Activated CD4-positive, alpha-beta T cell treated with anti-CD3 and anti-CD28 coated beads, Interleukin-2, amount 50 U/mL, for 24 hours (primary cell): ENCODE measurements around the gene TSPAN11.
"Not testable (repeated sequence)": the region's sequence is repeated elsewhere in the genome, so short reads cannot be mapped to it uniquely, and the experiment has no call there.

ENCODE experiments used
- DNase-seq, 2 donors: peaks; one replicate each; pipeline ENCODE4 v3.0.0-alpha.2; 2020; ENCODE audit warnings: low read depth in 1 of 2, low spot score in 1 of 2

The TSPAN11 gene

DNA sequence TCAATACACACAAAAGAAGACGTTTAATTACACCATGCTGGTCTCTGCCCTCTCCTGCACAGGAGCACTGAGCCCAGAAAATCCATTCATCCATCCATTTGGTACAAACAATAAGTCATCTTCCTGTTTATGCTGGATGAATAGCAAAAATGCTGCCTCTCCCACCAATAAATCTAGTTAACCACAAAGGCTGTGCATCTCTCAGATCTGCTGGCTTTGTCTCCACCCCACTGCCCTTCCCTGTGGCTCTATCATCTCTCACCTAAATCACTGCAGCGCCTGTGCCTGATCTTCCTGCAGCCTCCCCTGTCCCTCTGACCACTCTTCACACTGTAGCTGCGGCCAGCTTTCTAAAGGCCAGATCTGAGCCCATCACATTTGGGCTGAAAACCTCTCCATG is 74.2 kb downstream of the TSPAN11 start:
- no peak for DNase-seq

DNA sequence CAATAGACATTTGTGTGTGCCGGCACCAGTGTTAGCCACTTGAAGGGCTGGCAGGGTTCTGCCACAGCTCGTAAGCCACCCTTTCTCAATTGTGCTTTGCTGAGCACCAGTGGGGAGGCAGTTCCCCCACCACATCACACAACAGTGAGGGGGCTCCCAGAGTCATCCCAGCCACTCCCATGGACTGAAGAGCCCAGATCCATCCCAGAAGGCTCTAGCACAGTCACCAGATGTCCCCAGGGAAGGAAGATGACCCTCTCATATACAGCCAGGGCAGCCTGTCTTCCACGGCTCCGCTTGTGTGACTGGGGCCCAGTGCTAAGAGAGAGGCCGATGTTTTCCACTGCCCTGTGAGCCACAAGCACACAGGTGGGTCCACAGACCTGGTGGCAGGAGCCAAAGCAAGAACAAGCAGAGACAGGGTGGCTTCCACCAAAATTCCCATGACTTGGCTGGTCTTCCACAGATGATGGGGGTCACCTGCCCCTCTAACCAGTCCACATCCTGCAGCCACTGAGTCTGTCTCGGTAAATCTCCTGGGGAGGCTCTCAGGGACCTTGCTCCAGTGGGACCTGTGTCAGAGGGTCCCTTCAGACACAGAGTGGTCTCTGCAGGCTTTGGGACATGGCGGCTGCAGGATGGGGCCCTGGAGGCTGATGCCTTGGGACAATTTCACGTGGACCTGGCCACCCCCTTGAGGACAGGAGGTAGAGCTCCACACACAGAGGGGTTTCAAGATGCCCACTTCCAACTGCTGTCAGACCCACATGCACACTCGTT is 75.2 kb downstream of the TSPAN11 start:
- DNase-seq, result no peak

DNA sequence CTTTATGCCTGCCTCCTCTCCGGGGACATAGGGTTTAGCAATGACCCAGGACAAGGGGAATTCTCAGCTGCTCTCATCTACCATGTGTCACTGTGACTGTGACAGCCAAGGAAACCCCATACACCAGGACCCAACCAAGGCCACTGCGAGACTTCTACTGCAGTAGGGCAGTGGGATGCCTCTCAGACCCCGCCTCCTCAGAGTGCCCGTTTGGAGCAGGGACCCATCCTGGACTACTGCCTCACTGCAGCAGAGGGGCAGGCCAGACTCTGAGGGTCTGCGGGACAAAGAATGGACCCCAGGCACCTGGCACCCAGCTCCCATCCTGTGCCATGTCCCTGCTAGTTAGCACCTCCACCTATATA is 75.8 kb downstream of the TSPAN11 start:
- DNase-seq, result no peak

DNA sequence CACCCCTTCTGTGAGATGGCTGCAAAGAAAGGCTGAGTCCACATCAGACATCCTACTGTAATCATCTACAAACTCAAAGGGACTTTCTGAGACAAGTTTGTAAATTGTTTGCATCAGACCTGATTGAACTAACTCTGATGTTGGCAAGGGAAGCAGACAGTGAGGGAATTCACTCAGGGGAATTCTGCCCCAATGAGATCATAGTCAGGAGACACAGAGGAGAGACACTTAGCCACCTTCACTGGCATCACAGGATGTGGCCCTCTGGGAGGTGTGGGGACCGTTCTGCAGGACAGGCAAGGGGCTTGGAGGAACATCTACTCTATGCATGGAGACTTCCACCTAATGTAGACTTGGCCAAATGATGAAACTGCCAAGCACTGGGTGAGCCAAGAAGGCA is 76.5 kb downstream of the TSPAN11 start:
- no peak for DNase-seq

DNA sequence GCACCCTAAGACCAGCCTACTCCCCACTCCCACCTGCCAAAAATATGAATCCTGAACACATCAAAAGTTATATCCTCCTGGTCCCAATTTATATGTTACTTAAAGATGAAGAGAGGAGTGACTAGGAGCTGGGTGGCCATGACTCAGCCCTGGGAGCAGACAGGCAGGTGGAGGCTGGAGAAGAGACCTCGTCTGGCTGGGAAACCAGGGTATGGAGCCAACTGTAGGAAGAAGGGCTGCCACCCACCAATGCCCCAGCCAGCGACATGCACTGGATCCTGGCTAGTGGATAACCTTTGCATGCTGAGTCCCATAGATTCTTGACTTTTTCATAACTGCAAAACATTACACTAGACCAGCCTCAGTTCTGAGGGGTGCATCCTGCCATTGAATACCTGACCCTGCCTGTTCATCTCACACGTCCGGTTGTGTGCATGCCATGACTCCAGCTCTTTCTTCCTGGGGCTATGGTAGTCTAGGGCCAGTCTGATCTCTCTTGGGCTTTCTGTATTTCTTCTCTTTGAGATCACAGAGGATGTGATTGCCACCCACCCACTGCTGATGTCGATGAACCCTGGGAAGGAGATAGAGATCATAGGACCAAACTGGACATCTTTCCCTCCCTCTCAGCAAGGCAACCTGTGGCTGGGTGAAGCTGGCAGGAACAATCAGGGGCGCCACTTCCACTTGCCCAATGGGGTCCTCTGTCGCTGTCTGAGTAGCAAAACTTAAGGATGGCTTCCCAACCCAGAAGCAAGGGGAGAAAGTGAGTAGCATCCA is 77.5 kb downstream of the TSPAN11 start:
- no peak for DNase-seq

DNA sequence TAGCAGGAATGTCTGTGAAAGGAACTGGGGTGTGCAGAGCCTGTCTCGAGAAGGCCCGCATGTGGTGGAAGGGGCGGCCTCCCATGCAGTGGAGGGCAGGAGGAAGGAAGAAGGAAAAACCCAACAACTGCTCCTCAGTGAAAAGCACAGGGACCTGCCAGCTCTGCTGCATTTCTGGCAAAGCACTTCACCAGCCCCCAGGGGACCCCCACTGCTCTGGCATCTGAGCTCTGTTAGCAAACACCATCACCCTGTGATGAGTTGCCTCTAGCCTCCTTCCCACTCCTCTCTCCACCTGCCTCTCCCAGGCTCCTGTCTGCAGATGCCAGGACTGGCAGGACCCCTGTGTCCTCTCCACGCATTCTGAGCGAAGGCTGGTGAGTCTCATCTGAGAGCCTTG is 78.1 kb downstream of the TSPAN11 start:
- DNase-seq, result no peak

DNA sequence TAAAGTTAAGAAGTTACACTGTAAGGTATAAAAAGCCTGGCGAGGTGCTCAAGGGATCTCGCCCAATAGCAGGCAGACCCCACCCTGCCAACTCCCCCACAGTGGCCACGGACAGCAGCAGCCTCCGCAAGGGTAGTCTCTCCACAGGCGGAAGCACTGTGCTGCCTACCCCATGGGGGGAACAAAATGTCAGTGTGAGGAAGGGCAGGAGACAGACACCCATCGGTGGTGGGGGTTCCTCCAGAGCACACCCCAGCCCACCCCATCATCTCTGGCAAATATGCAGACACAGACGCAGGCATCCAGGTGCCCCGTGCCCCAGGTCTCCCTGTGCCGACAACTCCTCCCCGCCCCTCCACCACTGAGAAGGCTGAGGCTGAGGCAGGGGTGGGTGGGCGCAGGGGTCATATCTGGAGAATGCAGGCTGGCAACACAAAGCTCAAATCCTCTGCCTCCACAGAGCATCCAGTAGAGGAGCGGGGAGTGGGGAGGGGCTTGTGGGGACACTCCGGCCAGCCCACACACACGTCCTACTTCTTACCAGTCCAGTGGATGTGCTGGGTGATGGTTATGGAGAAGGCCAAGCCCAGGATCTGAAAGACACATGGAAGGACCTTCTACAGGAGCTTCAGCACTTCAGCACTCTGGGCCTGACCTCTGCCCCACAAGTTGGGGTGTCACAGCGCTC is 78.9 kb downstream of the TSPAN11 start:
- DNase-seq, result no peak

DNA sequence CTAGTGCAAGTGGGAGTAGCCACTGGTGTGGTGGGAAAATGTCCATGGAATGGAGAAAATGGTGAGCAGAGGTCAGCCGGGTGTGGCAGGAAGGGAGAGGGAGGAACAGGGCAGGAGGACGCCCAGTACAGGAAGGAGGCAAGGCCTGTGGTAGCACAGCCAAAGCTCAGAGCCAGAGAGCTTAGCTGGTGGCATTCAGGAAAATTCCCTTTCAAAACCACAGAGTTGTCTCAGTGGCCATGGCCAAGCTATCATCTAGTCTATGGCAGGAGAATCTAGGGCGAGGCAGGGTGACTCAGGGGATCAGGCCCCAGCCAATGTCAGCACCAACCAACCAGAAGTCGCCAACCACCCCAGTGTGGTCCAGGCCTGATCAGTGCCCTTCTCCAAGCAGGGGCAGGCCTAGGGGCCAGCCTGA is 79.4 kb downstream of the TSPAN11 start:
- no peak for DNase-seq

DNA sequence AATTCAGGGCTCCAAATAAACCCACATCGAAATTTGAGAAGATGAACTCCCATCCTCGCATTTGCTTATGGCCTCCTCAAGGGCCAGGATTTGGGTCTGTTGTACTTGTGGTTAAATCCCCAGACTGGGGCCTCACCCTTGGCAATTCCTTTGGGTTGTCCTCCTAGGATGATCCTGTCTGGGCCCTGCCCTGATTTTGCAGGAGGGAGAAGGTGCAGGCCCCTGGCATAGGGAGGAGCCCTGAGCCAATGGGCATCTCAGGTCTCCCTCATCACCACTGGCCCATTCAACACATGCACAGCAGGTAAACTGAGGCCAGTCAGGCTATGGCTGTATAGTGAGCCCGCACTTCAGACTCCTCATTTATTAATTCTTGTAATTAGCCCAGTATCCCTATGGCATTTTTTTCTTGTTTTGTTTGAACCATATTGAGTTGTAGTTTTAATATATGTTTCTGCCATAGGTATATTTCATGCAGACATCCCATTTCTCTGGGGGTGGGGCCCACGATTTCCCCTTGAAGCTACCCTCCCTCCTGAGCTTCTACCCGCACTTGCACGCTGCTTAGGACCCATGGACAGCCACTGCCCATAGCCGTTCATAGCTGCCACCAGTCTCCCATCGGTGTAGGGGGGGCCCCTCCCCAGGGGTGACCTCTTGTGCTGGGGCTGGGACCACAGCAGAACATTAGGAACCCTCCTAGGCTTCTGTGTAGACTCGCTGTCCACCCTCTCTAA is 80.0 kb downstream of the TSPAN11 start:
- no peak for DNase-seq

DNA sequence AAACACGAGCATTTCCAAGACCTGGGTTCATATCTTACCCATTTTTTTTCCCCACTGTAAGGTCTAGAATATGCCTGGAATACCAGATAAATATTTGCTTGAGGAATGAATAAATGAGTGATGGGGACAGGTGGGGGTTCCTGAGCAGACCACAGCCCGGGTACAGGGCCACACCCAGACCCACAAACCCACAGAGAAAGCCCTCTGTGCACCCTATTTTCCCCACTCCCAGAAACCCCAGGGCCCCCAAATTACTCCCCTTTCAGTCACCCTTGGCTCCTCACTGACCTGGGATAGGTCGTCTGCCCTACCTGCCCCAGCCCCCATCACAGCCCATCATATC is 80.6 kb downstream of the TSPAN11 start:
- DNase-seq, result no peak

DNA sequence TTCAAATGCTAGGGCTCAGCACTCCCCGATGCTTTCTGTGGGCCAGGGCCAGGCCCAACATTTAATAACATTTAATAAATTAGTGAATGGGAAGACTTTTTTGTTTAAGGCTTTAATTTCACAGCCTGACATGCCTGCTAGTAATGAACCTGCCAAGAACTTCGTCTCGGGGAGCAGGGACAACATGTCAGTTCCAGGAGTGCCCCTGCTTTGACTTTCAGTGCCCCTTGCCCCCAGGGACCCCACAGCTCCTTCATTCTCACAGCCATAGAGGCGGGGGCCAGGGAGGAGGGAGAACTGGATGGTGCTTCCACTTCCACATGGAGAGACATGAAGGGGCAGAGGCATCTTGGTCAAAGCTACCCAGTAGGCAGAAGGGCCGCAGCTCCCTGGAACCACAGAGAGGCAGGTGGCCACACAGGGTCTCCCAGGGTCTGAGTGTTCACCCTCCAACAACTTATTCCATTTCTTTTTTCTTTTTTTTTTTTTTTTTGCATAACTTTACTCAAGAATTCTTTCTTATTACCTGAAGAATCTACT is 81.2 kb downstream of the TSPAN11 start:
- DNase-seq, result no peak

DNA sequence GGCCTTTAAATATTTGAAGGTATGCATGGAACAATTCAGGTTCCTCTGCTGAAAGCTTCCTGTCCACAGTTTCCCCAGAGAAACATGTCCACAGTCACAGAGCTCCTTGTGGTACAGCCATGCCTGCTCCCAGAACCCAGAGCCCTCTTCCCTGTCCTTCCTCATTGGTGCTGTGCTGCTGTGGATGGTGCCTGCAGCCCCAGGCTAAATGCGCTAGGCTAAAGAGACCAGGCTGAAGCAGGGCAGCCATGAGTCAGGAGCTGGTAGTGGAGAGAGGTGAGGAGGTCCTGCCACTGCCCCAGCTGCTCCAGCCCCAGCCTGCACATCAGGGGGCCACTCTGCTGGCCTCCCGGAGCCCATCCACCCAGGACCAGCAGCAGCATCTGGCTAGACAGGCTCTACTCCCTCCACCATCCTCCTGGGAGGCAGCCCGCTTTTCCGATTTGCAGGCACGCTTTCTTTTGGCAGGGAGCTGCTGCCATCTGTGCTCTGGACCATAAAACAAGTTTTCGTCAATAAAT is 81.8 kb downstream of the TSPAN11 start:
- DNase-seq, result no peak

DNA sequence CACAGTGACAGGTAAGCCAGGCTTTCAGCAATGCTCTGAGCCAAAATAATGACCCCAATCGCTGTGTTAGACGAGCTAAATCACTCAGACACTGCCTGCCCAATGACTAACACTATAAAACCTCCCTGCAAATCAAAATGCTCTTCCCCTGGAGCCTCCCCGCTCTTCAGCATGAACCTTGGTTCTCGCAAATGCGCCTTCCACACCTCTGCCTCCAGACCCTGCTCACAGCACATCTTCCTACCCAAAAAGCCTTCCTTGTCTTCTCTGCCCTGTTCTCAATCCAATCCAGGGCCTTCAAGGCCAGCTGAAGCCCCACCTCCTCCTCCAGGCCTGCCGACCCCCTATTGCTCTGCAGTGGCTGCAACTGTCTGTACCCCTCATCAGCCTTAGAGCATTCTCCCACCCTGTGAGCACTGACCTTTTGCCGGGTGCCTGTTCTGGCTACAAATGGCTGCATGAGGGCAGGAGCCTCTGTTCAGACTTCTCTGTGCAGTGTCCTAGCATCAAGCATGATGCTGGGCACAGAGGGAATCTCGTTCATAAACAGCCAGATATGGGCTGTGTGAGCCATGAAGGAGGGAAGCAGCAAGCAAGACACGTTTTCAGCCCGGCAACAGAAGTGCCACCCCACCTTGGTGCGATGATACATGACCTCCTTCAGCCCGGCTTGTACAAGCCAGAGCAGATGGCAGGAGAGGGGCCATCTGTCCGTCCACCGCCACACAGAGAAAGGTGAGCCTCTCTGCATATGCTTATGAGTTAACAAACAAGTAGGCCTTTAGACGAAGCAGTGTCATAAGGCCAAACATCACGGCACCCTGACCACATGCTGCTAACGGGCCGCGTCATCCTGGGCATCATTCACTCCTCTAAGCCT is 82.7 kb downstream of the TSPAN11 start:
- DNase-seq, result no peak

DNA sequence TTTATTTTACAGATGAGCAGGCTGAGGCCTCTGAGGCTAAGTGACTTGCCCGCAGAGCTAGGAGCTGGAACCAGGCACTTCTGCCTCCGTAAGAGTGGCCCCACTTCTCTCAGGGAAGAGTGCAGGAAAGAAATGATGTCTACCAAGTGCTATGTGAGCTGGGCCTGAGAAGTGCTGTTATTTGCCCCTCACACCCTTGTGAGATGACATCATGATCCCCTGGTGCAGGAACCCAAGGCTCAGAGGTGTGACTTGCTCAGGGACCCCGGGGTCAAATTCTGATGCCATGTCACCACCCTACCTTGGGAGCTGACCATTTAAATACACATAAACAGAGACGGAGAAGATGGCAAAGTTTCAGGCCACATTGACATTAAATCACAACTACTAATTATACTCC is 83.4 kb downstream of the TSPAN11 start:
- DNase-seq, result no peak

DNA sequence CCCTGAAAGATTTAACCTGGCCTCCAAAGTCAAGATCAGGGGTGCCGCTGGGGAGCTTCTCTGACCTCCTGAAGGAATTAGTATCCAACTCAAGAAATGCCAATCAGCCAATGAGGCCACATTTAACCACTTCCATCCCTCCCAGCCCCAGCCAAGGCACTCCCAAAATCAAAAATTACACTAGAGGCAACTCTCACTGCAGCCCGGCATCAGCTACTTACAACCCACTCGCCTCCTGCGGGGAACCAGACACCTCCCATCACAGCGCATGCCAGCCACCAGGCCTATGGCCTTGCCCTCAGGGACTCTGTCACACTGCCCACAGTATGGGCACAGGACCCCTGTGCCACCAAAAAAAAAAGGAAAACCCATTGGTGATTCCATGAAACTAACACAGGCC is 84.8 kb downstream of the TSPAN11 start:
- DNase-seq, result no peak

DNA sequence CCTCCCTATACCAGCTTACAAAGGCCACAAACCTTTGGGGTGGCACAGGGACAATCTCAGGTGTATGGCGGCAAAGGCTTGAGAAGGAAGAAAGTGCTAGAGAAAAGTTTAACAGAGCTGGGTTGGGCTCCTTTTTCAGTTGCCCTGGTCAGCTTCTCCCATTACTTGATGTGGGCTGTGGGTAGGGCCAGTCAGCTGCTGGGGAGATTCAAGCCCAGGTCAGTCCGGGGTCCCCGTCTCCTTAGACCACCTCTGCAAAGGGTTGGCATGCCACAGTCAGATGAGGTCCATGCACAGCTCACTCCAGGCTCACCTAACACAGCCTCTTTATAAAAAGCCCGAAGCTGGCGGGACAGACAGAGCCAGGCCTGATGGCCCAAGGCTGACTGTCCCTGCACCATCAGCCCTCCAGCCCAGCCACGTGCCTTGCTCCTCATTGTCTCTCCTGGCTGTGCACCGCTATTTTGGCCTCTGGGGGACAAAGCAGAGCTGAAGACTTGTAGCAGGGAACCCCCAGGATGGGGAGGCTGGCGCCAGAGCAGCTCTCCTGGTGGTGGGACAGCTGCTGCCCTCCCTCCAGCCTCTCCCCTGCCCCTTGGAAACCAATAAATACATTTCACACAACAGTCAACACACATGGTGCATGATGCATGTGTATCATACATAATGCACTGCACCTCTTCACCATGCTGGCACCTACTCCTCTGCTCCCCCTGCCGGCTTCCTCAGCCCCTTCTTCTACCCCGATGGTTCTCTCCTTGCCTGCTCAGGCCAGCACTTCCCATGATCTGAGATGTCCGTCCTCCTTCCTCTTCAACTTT is 85.4 kb downstream of the TSPAN11 start:
- DNase-seq, result no peak

DNA sequence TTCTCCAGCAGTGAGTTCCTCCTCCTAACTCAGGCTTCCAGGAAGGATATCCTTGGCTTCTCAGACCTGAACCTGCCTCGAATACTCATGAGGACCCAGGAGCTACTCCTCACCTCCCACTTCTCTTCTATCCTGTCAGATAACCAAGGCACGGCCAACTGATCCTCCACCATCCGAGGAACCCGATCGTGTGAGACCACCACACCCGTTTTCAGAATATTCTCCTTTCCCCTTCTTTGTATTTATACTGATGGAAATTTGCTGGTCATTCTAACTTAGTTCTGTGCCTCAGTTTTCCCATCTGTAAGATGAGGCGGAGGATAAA is 86.0 kb downstream of the TSPAN11 start:
- not testable (repeated sequence) for DNase-seq

DNA sequence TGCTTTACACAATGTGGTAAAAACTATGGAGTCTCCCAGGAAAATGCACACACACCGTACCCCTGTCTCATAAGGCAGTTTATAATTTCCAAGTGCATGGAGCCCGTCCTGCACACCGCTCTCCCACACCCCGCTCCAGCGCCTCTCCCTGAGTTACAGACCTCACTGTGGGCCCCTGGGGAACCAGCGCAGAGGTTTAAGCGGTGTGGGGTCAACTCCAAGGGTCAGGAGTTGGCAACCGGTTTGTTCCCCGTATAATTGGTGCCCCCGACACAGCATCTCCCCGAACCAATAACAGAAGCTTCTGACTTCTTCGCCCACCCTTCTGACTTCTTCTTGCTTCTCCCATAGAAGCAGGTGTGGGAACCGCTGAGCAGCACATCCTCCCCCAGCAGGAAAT is 88.7 kb downstream of the TSPAN11 start:
- DNase-seq, result no peak

DNA sequence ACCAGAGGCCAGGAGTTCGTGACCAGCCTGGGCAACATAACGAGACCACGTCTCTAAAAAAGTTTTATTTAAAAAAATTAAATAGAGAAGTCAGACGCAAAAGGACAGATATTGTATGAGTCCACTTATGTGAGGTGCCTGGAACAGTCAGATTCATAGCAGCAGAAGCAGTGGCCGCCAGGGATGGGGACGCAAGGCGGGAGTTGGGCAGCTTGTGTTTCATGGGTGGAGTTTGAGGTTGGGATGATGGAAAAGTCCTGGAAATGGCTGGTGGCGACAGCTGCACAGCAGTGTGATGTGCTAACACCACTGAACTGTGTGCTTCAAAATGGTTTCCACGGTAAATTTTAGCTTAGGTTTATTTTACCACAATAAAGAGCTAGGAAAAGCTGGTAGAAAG is 89.5 kb downstream of the TSPAN11 start:
- DNase-seq, result no peak
